ENCODE results near the gene SIRT7.

Gene SIRT7

GRCh38 chr17:81888105-81888987 is 29.6 kb downstream of the SIRT7 start:
- in situ Hi-C loops (cut with HindIII; ENCODE audit: low sequenced_read_pairs), result no loop called here
- no peak overlapping the region for H3K4me3 ChIP-seq (ENCODE audit: low read depth, low read length)
- no peak for TF ChIP-seq CTCF (IDR thresholded peaks at IDR 0.05; ENCODE audit: low read depth, low read length)
- DNase-seq (ENCODE audit: low read depth, low spot score), result no peak

- no peak for DNase-seq (ENCODE audit: low read depth, low spot score)
- no peak for TF ChIP-seq CTCF (IDR thresholded peaks at IDR 0.05; ENCODE audit: low read depth, low read length)
- H3K4me3 ChIP-seq (ENCODE audit: low read depth, low read length), result no peak overlapping the region
- in situ Hi-C loops (cut with HindIII; ENCODE audit: low sequenced_read_pairs), result no loop called here
Measured at GRCh38 chr17:81885869-81886548, 32.0 kb downstream of the SIRT7 start.

GRCh38 chr17:81885454-81885853 is 32.5 kb downstream of the SIRT7 start:
- no peak overlapping the region for H3K4me3 ChIP-seq (ENCODE audit: low read depth, low read length)
- in situ Hi-C loops (cut with HindIII; ENCODE audit: low sequenced_read_pairs), result no loop called here
- TF ChIP-seq CTCF (IDR thresholded peaks at IDR 0.05; ENCODE audit: low read depth, low read length), result no peak
- DNase-seq (ENCODE audit: low read depth, low spot score), result no peak

- in situ Hi-C loops (cut with HindIII; ENCODE audit: low sequenced_read_pairs), result no loop called here
- no peak for DNase-seq (ENCODE audit: low read depth, low spot score)
- H3K4me3 ChIP-seq (ENCODE audit: low read depth, low read length), result no peak overlapping the region
- TF ChIP-seq CTCF (IDR thresholded peaks at IDR 0.05; ENCODE audit: low read depth, low read length), result no peak
Measured at GRCh38 chr17:81884968-81885367, 33.0 kb downstream of the SIRT7 start.

GRCh38 chr17:81884520-81884919 is 33.5 kb downstream of the SIRT7 start:
- no peak for DNase-seq (ENCODE audit: low read depth, low spot score)
- in situ Hi-C loops (cut with HindIII; ENCODE audit: low sequenced_read_pairs), result no loop called here
- no peak for TF ChIP-seq CTCF (IDR thresholded peaks at IDR 0.05; ENCODE audit: low read depth, low read length)
- H3K4me3 ChIP-seq (ENCODE audit: low read depth, low read length), result no peak overlapping the region

- TF ChIP-seq CTCF (IDR thresholded peaks at IDR 0.05; ENCODE audit: low read depth, low read length), result no peak
- no peak overlapping the region for H3K4me3 ChIP-seq (ENCODE audit: low read depth, low read length)
- in situ Hi-C loops (cut with HindIII; ENCODE audit: low sequenced_read_pairs), result no loop called here
- no peak for DNase-seq (ENCODE audit: low read depth, low spot score)
Measured at GRCh38 chr17:81879121-81879520, 38.9 kb downstream of the SIRT7 start.
